ENCODE measurements around the gene STPG1. TPM values are rescaled to one million over a fixed set of nuclear protein-coding genes. Genes with fewer than 3 reads are reported as not detected.

Gene STPG1
- total RNA-seq, 2 donors from 2014 or later = 9.8 to 10.8 TPM

GRCh38 chr1:24390924-24391782 is 22.4 kb downstream of the STPG1 start:
- Histone ChIP-seq H3K27me3 (replicated peaks; ENCODE audit: insufficient read depth) (no peaks in the 10 kb centered on the region), H3K4me3 (peak overlapping the region in 1 of 2 donors; percentile 16), H3K36me3 (no peaks in the 10 kb centered on the region), H3K27ac (peak overlapping the region; percentile 83 to 84), H3K9me3 (no peaks in the 10 kb centered on the region), H3K4me1 (replicated peaks) (peaks cover 7% of the 10 kb centered on the region)
- peak; percentile 81 for DNase-seq (ENCODE audit: low spot score)
- no peak for TF ChIP-seq POLR2A (IDR thresholded peaks at IDR 0.05)
- TF ChIP-seq POLR2AphosphoS5 (IDR thresholded peaks at IDR 0.05) = peak; percentile 68
- TF ChIP-seq, protein P1, sequence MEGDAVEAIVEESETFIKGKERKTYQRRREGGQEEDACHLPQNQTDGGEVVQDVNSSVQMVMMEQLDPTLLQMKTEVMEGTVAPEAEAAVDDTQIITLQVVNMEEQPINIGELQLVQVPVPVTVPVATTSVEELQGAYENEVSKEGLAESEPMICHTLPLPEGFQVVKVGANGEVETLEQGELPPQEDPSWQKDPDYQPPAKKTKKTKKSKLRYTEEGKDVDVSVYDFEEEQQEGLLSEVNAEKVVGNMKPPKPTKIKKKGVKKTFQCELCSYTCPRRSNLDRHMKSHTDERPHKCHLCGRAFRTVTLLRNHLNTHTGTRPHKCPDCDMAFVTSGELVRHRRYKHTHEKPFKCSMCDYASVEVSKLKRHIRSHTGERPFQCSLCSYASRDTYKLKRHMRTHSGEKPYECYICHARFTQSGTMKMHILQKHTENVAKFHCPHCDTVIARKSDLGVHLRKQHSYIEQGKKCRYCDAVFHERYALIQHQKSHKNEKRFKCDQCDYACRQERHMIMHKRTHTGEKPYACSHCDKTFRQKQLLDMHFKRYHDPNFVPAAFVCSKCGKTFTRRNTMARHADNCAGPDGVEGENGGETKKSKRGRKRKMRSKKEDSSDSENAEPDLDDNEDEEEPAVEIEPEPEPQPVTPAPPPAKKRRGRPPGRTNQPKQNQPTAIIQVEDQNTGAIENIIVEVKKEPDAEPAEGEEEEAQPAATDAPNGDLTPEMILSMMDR (IDR thresholded peaks at IDR 0.05) = peak; percentile 63 to 98 (median 92)
- WGBS = 9% methylated on average over 12 of the region's 12 CpGs
- intact Hi-C loops (cut with DNase I) = no loop called here

DNA sequence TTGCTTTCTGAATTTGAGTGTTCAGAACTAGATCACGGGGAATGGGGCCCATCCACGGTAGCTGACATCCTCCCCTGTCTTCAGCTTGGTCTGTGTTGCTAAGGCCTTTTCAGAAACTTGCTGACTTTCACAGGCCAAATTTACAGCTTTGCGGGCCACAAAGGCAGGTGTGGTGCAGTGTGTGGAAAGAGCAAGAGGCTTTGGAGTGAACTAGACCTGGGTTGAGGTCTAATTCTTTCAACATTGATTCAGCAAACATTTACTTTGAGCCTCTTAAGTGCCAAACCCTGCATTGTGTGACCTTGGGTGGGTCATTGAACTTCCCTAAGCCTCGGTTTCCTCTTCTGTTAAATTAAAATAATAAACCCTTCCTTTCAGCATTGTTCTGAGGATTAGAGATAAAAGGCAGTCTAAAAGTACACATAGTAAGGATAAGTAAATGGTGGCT is 24.3 kb downstream of the STPG1 start:
- TF ChIP-seq, protein P1 (IDR thresholded peaks at IDR 0.05) = no peak
- TF ChIP-seq POLR2AphosphoS5 (IDR thresholded peaks at IDR 0.05) (no peak), POLR2A (IDR thresholded peaks at IDR 0.05) (no peak)
- H3K4me1 ChIP-seq (replicated peaks) = peaks cover 7% of the 10 kb centered on the region
- intact Hi-C loops (cut with DNase I) = loop anchor here (10.0 kb wide), 1 partner anchor 314 kb away; no protein-coding TSS in a partner anchor
- no peaks in the 10 kb centered on the region for H3K27me3 ChIP-seq (replicated peaks; ENCODE audit: insufficient read depth)
- no peaks in the 10 kb centered on the region for H3K9me3 ChIP-seq
- H3K4me3 ChIP-seq = no peak overlapping the region
- H3K36me3 ChIP-seq = no peaks in the 10 kb centered on the region
- WGBS = 68% methylated on average over 4 of the region's 4 CpGs
- DNase-seq (ENCODE audit: low spot score) = no peak
- peak overlapping the region; percentile 59 to 83 for H3K27ac ChIP-seq

- intact Hi-C loops (cut with DNase I) = loop anchor here (10.0 kb wide), 1 partner anchor 314 kb away; no protein-coding TSS in a partner anchor
- no peaks in the 10 kb centered on the region for H3K36me3 ChIP-seq
- H3K27ac ChIP-seq = peak overlapping the region in 1 of 2 donors; percentile 83
- TF ChIP-seq POLR2A (IDR thresholded peaks at IDR 0.05) (no peak), POLR2AphosphoS5 (IDR thresholded peaks at IDR 0.05) (no peak)
- TF ChIP-seq, protein P1 (IDR thresholded peaks at IDR 0.05) = no peak
- H3K4me3 ChIP-seq = no peak overlapping the region
- no peaks in the 10 kb centered on the region for H3K27me3 ChIP-seq (replicated peaks; ENCODE audit: insufficient read depth)
- H3K9me3 ChIP-seq = no peaks in the 10 kb centered on the region
- DNase-seq (ENCODE audit: low spot score) = no peak
- WGBS = 93% methylated on average over 8 of the region's 8 CpGs
- H3K4me1 ChIP-seq (replicated peaks) = peaks cover 2% of the 10 kb centered on the region
These were observed 25.2 kb downstream of the STPG1 start for GRCh38 chr1:24388331-24388885.

DNA sequence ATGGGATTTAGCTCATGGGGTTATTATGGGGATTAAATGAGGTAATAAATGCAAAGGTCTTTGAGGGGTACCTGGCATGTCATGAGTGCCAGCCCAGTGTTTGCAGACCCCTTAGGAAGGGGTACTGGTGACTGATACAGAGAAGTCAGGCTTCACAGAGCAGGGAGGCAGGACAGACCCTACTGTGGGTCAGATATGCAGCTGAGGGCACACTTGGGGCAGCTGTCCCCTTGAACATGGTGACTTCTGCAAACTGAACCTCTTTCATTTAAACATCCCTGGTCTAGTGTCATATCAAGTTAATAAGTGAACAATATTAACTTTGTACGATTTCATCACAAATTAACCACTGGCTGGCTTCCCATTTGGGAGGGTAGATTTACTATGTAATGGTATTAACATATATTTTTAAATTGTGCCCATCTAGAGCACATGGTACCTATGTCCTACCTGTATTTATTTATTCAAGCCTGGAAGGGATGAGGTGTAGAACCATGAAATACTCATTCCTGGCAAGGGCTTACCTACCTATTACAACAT is 25.9 kb downstream of the STPG1 start:
- Histone ChIP-seq H3K4me1 (replicated peaks) (peaks cover 2% of the 10 kb centered on the region), H3K9me3 (no peaks in the 10 kb centered on the region), H3K27me3 (replicated peaks; ENCODE audit: insufficient read depth) (no peaks in the 10 kb centered on the region), H3K36me3 (no peaks in the 10 kb centered on the region), H3K4me3 (no peak overlapping the region), H3K27ac (no peak overlapping the region)
- 72% methylated on average over 1 of the region's 1 CpG for WGBS
- no peak for TF ChIP-seq POLR2A (IDR thresholded peaks at IDR 0.05)
- no peak for TF ChIP-seq POLR2AphosphoS5 (IDR thresholded peaks at IDR 0.05)
- TF ChIP-seq, protein P1 (IDR thresholded peaks at IDR 0.05) = no peak
- intact Hi-C loops (cut with DNase I) = loop anchor here (10.0 kb wide), 1 partner anchor 313 kb away; no protein-coding TSS in a partner anchor
- no peak for DNase-seq (ENCODE audit: low spot score)
